ENCODE measurements around the gene CA9. TPM values are rescaled to one million over a fixed set of nuclear protein-coding genes. Genes with fewer than 3 reads are reported as not detected.

CA9 gene
- total RNA-seq, 3 donors from 2014 or later (not counting 1 experiment from before 2014, with no cell fraction given): not detected

GRCh38 chr9:35723426-35723825, 49.7 kb downstream of the CA9 start:
- no peak for TF ChIP-seq CTCF (IDR thresholded peaks at IDR 0.05)
- Histone ChIP-seq H3K27me3 (ENCODE audit: control insufficient read depth, insufficient read depth, low read length) (no peaks in the 10 kb centered on the region), H3K4me1 (ENCODE audit: control insufficient read depth, insufficient read depth, low read length) (peaks cover 27% of the 10 kb centered on the region), H3K4me3 (ENCODE audit: low read length) (no peak overlapping the region), H3K9me3 (ENCODE audit: control insufficient read depth, insufficient read depth, low read length) (no peaks in the 10 kb centered on the region), H3K36me3 (ENCODE audit: control insufficient read depth, insufficient read depth, low read length) (peaks cover 72% of the 10 kb centered on the region), H3K27ac (ENCODE audit: low read length) (no peak overlapping the region)
- DNase-seq (no peak), ATAC-seq (no peak)
- Mint-ChIP-seq H3K27ac (peak overlapping the region in 1 of 2 donors; percentile 21), H3K4me1 (peaks cover 14 to 34% of the 10 kb centered on the region in 2 donors), H3K4me3 (no peak overlapping the region), H3K36me3 (peaks cover 23% of the 10 kb centered on the region), H3K9me3 (no peaks in the 10 kb centered on the region), H3K27me3 (ENCODE audit: low read depth in 2 of 2) (no peaks in the 10 kb centered on the region)
- WGBS (ENCODE audit: insufficient coverage): 93% methylated on average over 2 of the region's 2 CpGs
- intact Hi-C loops (cut with micrococcal nuclease): no loop called here

DNA sequence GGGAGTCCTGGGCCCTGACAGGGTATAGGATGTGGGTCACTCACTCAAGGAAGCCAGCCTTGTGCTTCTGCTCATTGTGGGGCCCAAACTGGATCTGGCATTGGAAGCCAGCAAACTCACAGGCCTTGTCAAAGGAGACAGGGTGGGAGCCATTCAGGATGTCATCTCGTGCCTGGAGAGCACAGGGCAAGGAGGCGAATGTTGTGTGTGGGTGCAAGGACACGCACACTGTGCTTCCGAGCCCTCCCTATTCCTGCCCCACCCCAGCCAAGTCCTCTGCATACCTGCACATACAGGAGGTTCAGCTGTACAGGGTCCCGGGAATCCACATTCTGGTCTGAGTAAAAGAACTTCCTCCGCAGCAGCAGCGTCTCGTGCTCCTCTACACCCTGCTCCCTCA, 50.2 kb downstream of the CA9 start:
- ATAC-seq: no peak
- no peak for DNase-seq
- Histone ChIP-seq H3K27ac (ENCODE audit: low read length) (no peak overlapping the region), H3K27me3 (ENCODE audit: control insufficient read depth, insufficient read depth, low read length) (no peaks in the 10 kb centered on the region), H3K36me3 (ENCODE audit: control insufficient read depth, insufficient read depth, low read length) (peaks cover 67% of the 10 kb centered on the region), H3K4me3 (ENCODE audit: low read length) (no peak overlapping the region), H3K4me1 (ENCODE audit: control insufficient read depth, insufficient read depth, low read length) (peaks cover 30% of the 10 kb centered on the region), H3K9me3 (ENCODE audit: control insufficient read depth, insufficient read depth, low read length) (no peaks in the 10 kb centered on the region)
- no peaks in the 10 kb centered on the region for H3K9me3 Mint-ChIP-seq
- TF ChIP-seq CTCF (IDR thresholded peaks at IDR 0.05): no peak
- no peak overlapping the region for H3K4me3 Mint-ChIP-seq
- H3K27ac Mint-ChIP-seq: no peak overlapping the region
- intact Hi-C loops (cut with micrococcal nuclease): no loop called here
- H3K36me3 Mint-ChIP-seq: peaks cover 23% of the 10 kb centered on the region
- H3K4me1 Mint-ChIP-seq: peaks cover 14 to 33% of the 10 kb centered on the region in 2 donors
- H3K27me3 Mint-ChIP-seq (ENCODE audit: low read depth in 2 of 2): no peaks in the 10 kb centered on the region
- 97% methylated on average over 8 of the region's 8 CpGs for WGBS (ENCODE audit: insufficient coverage)

GRCh38 chr9:35725362-35725761, 51.6 kb downstream of the CA9 start:
- no peak for ATAC-seq

More at GRCh38 chr9:35725362-35725761, 51.6 kb downstream of the CA9 start:
- Histone ChIP-seq H3K4me1 (ENCODE audit: control insufficient read depth, insufficient read depth, low read length) (peaks cover 43% of the 10 kb centered on the region), H3K36me3 (ENCODE audit: control insufficient read depth, insufficient read depth, low read length) (peaks cover 53% of the 10 kb centered on the region), H3K4me3 (ENCODE audit: low read length) (no peak overlapping the region), H3K27ac (ENCODE audit: low read length) (no peak overlapping the region), H3K9me3 (ENCODE audit: control insufficient read depth, insufficient read depth, low read length) (no peaks in the 10 kb centered on the region), H3K27me3 (ENCODE audit: control insufficient read depth, insufficient read depth, low read length) (no peaks in the 10 kb centered on the region)
- DNase-seq: no peak
- Mint-ChIP-seq H3K4me3 (no peak overlapping the region), H3K27me3 (ENCODE audit: low read depth in 2 of 2) (no peaks in the 10 kb centered on the region), H3K36me3 (peaks cover 23% of the 10 kb centered on the region), H3K9me3 (no peaks in the 10 kb centered on the region), H3K27ac (peak overlapping the region; percentile 45 to 63), H3K4me1 (peaks cover 14 to 28% of the 10 kb centered on the region in 2 donors)
- intact Hi-C loops (cut with micrococcal nuclease): no loop called here
- WGBS (ENCODE audit: insufficient coverage): 95% methylated on average over 11 of the region's 11 CpGs
- TF ChIP-seq CTCF (IDR thresholded peaks at IDR 0.05): no peak
